GM10266 (cell line): ENCODE measurements around the gene IL11RA.

Source experiments
- DNase-seq: peaks from one replicate; pipeline ENCODE4 v3.0.0; 2012; ENCODE audit errors: extremely low spot score
- CTCF ChIP-seq: IDR thresholded peaks from 2 replicates; pipeline ENCODE4 v1.5.1; 2012; ENCODE audit warnings: mild to moderate bottlenecking, low read depth; ENCODE audit not compliant: control insufficient read depth, insufficient read depth; ENCODE audit errors: missing control alignments

Gene IL11RA

GRCh38 chr9:34648673-34649072, 3.3 kb upstream of the IL11RA start:
- no peak for TF ChIP-seq CTCF
- DNase-seq: no peak

GRCh38 chr9:34650816-34651215, 1.2 kb upstream of the IL11RA start:
- no peak for DNase-seq
- no peak for TF ChIP-seq CTCF

GRCh38 chr9:34651321-34651720, 664 bp upstream of the IL11RA start:
- no peak for TF ChIP-seq CTCF
- no peak for DNase-seq

GRCh38 chr9:34652602-34653000, 616 bp downstream of the IL11RA start:
- no peak for TF ChIP-seq CTCF
- no peak for DNase-seq

GRCh38 chr9:34653151-34654072, 1.4 kb downstream of the IL11RA start:
- TF ChIP-seq CTCF: no peak
- no peak for DNase-seq

GRCh38 chr9:34654323-34655051, 2.5 kb downstream of the IL11RA start:
- TF ChIP-seq CTCF: no peak
- DNase-seq: no peak

- TF ChIP-seq CTCF: no peak
- no peak for DNase-seq
These were observed 3.4 kb downstream of the IL11RA start for GRCh38 chr9:34655394-34655793.
